Transverse colon (tissue), 3 donors: Measurements from ENCODE around the gene CDC20.

Source experiments
- EP300 ChIP-seq: sonication (generic); formaldehyde crosslinking; IDR thresholded peaks from one replicate; pipeline ENCODE4 v1.6.1; 2017; ENCODE audit warnings: antibody characterized with exemption, low read depth
- POLR2A ChIP-seq: fragments of 450-650 bp; IDR thresholded peaks from one replicate; pipeline ENCODE4 v1.6.1; 2016; ENCODE audit warnings: antibody characterized with exemption, mild to moderate bottlenecking, moderate library complexity
- TF ChIP-seq, protein P1 (sequence below), 5 experiments: fragments of 200-600 bp in 3 of 5; fragments of 450-650 bp in 2 of 5; sonication (generic) in 3 of 5; IDR thresholded peaks; 1 replicate in 2 of 5; 2 replicates in 3 of 5; pipeline ENCODE4 v1.5.1; 2016 to 2017; ENCODE audit warnings: antibody characterized with exemption in 5 of 5, inconsistent platforms in 3 of 5, mild to moderate bottlenecking in 2 of 5, moderate library complexity in 1 of 5

DNA sequence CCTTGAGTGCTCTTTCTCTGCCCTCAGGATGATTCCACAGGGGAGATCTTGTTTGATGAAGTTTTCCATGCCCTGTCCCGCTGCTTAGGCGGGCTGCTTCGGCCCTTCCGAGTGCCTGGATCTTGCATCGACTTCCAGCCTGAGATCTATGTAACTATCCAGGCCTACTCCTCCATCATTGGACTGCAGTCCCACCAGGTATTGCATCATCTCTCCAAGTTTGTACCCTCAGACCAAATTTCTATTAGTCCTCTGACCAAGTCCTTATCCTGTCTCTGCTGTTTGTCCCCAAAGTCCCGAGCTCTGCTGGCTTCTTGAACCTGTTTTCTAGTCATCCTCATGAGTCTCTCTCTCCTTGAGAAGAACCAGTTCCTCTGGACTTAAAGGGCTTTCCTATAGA lies 45.6 kb downstream of the CDC20 start:
- TF ChIP-seq, protein P1, sequence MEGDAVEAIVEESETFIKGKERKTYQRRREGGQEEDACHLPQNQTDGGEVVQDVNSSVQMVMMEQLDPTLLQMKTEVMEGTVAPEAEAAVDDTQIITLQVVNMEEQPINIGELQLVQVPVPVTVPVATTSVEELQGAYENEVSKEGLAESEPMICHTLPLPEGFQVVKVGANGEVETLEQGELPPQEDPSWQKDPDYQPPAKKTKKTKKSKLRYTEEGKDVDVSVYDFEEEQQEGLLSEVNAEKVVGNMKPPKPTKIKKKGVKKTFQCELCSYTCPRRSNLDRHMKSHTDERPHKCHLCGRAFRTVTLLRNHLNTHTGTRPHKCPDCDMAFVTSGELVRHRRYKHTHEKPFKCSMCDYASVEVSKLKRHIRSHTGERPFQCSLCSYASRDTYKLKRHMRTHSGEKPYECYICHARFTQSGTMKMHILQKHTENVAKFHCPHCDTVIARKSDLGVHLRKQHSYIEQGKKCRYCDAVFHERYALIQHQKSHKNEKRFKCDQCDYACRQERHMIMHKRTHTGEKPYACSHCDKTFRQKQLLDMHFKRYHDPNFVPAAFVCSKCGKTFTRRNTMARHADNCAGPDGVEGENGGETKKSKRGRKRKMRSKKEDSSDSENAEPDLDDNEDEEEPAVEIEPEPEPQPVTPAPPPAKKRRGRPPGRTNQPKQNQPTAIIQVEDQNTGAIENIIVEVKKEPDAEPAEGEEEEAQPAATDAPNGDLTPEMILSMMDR (IDR thresholded peaks at IDR 0.05), result no peak
- no peak for TF ChIP-seq POLR2A
- TF ChIP-seq EP300, result no peak
